GM18951 (cell line): Measurements from ENCODE around the gene NCKAP5.

Experiments used
- POLR2A ChIP-seq: IDR thresholded peaks from 4 replicates; pipeline ENCODE4 v1.6.1; 2011; ENCODE audit warnings: mild to moderate bottlenecking; ENCODE audit not compliant: insufficient read length, insufficient read depth; ENCODE audit errors: extremely low read depth
- in situ Hi-C: fragments of 300-500 bp; cut with MboI; formaldehyde crosslinking; loops from one replicate; pipeline ENCODE4 v1.12.0; 2022; ENCODE audit warnings: low sequenced_read_pairs, mixed read lengths, inconsistent platforms; ENCODE audit not compliant: unreplicated experiment

Gene NCKAP5

DNA sequence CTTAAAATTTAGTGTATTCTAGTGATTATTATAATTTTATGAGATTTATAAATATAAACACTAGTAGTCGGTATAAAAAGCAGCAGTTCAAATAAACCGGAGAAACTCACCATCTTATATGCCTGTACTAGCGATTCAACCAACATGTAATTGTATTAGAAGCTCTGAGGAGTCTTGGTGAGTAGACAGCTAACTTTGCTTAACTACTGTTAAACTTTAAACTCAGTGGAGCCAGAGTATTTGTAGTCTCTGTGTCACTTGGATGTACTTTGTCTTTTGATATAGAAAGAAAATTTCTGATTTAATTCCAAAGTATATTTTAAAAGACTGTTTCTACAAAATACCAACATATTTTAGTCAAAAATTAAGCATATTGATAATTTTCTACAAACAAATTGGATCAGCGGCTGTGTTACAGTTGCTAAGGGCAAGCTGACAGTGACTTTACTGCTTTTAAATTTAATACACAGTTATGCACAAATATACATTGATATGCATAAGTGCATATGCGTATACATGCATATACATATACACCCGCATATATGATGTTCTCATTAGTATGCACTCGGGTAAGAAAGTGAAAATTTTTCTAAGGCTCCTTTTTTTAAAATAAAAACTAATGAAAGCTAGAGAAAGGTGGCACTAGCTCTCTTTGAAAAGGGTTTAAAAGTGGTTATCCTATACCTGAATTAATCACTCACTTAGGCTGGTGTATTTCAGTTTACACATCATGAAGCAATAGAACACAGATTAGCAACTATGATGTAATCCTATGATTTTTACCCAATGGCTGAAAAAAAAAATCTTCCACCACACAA is 374.5 kb downstream of the NCKAP5 start:
- in situ Hi-C loops, result no loop called here
- TF ChIP-seq POLR2A, result no peak

DNA sequence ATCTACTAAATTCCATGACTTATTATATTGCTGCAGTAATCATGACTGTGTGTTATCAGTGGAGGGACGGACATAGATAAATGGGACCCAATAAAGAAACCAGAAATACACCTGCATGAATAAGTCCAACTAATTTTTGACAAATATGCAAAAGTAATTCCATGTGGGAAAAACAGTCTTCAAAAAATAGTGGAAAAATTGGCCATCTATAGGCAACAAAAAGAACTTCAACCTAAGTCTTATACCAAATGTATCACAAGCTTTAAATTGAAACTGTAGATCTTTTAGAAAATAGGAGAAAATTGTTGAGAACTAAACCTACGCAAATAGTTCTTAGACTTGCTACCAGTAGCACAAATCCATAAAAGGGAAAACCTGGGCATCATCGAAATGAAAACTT is 376.2 kb downstream of the NCKAP5 start:
- in situ Hi-C loops, result no loop called here
- TF ChIP-seq POLR2A, result no peak

DNA sequence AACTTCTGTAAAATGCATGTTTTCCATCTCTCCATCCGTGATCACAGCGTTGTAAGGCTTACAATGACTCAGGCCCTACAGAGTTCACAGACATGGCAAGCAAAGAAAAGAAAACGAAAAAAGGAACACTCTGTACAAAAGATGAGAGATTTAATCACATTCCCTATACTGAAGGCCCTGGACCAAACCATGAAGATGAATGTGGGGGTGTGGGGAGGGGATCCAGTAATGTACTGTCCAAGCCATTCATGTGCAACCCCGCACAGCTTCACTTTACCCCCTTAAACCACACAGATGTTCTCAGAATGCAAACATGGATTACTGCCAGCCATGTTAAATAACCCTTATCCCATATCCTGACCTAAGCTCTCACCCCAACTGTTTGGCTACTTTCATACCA is 391.1 kb downstream of the NCKAP5 start:
- in situ Hi-C loops, result no loop called here
- TF ChIP-seq POLR2A, result no peak

DNA sequence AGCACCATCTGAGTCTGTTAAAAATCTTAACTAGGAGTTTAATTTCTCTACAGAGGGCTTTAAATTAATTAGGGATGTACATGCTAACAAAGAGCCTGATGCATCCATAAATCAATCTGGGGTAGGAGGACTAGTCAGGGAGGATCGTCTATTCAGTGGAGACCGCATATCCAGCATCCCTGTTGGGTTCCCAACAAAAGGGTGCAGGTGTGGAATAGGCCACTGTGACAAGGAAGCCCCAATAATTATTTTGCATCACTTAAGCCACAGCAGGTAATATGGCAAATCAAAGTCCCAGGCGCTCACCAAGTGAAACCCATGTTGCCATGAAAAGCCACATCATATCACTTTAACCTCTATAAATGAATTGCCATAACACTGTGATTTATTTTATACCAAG is 392.3 kb downstream of the NCKAP5 start:
- in situ Hi-C loops, result no loop called here
- TF ChIP-seq POLR2A, result no peak

DNA sequence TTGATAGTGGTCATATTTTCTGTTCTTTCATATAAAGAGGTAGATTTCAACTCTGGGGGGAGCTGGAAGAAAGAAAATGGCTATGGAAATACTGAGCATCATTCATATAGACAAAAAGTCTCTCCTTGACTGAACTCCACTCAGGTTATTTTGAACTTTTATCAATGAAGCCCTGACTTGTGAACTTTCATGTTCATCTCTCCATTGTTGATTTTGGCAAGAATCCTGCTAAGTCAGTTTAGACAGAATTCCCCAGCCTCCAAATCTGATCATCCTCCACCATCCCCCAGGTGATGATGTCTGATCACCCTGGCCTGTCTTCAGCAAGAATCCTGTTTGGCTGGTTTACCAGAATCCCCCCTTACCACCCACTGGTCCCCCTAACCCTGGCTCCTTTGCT is 395.0 kb downstream of the NCKAP5 start:
- in situ Hi-C loops, result loop anchor here (25.0 kb wide), 1 partner anchor 636 kb away; no protein-coding TSS in a partner anchor

DNA sequence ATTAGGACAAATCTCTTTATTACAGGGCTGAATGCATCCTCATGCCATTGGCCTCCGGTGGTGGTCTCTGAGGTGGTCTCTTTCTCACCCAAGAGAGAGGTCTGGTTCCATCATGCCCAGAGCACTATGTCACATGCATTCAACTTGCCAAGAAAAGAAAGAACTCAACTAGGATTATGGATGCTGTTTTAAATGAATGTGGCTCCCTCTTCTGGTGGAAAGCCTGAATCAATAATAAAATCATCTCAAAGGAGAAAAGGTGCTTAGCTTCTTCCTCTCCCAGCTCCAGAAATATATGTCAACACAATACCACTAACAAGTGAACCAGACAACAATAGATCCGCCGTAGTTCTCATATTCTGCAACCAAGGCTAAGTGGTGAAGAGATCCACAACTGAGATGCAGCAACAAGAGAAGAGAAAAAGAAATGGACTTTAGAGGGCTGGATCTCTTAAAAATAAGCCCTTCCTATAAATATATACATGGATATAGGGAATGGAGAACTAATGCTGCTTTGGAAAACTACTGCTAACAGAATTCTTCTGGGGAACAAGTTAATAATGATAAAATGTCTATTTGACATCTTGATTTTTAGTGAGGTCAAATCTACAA is 396.8 kb downstream of the NCKAP5 start:
- in situ Hi-C loops, result loop anchor here (25.0 kb wide), 1 partner anchor 634 kb away; no protein-coding TSS in a partner anchor
- TF ChIP-seq POLR2A, result no peak

More for the DNA sequence above, 395.0 kb downstream of the NCKAP5 start:
- no peak for TF ChIP-seq POLR2A

DNA sequence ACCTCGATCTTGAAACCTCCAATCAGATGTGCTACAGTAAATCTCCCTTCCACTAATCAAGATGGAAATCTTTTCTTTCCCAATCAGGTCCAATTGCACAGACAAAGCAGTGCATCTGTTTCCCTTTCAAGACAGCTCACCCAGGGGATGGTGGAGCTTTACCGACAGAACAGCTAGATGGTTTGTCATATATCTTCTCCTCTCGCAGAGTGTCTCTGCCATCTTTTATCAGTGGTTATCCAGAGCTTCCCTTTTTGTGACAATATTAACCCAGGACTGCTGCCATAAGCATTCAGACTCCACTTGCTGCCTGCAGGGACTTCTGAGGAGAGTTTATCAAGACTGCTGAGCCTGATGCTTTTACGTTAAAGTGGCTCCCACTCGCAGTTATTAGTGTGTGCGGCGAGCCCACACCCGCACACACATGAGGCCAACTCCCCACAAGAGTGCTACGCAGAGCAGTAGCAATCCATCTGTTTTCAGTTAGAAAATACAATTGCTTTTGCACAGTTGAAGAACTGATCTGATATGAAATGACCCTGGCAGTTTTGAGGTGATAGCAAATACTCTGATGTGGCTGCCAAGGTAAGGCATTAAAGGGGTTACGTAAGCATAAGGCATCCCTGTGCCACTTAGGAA is 398.9 kb downstream of the NCKAP5 start:
- no peak for TF ChIP-seq POLR2A
- in situ Hi-C loops, result loop anchor here (10.0 to 25.0 kb wide), 2 partner anchors 505 to 632 kb away; no protein-coding TSS in a partner anchor

DNA sequence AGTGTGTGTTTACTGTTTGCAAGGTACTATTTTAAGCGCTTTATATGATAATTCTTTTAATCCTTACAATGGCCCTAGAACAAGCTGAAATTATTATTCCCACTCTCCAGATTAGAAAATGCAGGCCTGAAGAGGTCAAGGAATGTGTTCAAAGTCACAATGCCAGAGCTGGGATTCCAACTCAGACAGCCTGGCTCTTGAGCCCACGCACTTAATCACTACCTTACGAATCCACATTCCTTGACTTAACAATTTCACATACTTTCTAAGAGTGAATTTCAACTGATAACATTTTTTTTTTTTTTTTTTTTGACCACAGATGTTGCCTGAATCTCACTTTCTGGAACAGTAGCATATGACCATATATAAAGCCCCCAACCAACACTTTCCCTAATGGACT is 400.3 kb downstream of the NCKAP5 start:
- in situ Hi-C loops, result loop anchor here (10.0 to 25.0 kb wide), 2 partner anchors 503 to 631 kb away; no protein-coding TSS in a partner anchor
- TF ChIP-seq POLR2A, result no peak

DNA sequence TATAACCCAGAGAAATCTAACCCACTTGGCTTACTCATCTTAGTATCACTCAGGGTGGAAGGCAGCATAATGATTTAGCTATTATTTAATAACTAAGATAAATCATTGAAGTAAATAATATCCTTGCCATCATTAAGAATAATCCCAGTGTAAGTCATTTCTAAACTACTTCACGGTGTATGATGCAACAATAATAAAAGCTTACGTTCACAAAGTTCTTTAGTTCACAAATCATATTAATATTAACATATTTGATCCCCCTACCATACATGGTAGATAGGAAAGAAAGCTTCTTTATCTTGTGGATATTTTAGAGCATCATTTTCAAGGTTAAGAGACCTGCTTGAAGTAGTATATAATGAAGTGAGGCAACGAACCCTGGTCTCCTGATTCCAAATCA is 401.0 kb downstream of the NCKAP5 start:
- in situ Hi-C loops, result loop anchor here (10.0 to 25.0 kb wide), 2 partner anchors 502 to 630 kb away; no protein-coding TSS in a partner anchor
- TF ChIP-seq POLR2A, result no peak

DNA sequence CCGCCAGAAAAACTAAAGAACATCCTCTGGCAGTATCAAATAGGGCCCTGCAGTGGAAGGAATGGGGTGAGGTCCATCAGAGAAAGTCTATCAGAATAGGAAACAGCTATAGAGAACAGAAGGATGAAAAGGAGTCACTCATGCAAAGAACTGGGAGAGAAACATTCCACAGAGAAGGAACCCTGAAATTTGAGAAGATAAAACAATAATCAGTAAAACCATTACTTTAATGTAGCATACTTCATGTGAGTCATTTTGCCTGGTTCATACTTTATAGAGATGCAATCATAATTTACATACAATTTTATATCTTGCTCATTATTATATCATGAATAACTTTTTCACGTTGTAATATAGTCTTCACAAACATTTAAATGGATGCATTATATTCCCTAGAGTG is 402.2 kb downstream of the NCKAP5 start:
- TF ChIP-seq POLR2A, result no peak
- in situ Hi-C loops, result loop anchor here (10.0 to 25.0 kb wide), 2 partner anchors 501 to 629 kb away; no protein-coding TSS in a partner anchor

DNA sequence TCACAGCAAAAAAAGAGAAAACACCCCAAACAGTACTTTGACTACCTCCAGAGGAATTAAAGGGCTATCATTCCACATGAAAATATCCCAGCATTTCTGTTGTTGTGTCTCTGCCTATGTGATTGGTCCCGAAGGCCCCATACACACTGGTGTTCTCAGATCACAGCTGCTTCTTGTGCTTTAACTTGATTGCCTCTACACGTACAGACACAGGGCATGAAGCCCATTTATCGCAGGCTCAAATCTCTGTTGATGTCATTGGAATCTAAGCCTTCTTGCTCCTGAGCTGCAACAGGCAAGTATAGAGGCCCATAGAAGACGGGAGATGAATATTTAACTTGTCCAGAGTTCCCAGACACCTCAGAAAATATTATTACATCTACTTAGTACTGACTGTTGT is 405.2 kb downstream of the NCKAP5 start:
- in situ Hi-C loops, result loop anchor here (10.0 to 25.0 kb wide), 2 partner anchors 498 to 626 kb away; no protein-coding TSS in a partner anchor

DNA sequence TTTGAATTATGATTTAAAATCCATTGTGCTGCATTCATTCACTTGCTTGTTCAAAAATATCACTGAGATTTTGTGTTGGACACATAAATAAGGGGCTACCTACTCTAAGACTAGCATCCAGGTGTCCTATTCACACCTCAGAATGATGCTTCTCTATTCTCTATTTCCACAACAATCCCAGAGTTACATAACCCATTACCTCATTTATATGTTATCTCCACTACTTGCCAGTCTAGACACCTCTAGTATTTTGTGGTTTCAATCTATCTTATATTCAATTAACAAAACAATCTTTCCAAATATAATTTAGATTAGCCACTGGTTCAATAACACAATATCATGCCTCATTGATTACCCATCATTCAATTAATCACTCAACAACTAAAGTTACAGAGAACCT is 409.8 kb downstream of the NCKAP5 start:
- TF ChIP-seq POLR2A, result no peak
- in situ Hi-C loops, result loop anchor here (25.0 kb wide), 1 partner anchor 621 kb away; no protein-coding TSS in a partner anchor

More for the DNA sequence above, 405.2 kb downstream of the NCKAP5 start:
- TF ChIP-seq POLR2A, result no peak

DNA sequence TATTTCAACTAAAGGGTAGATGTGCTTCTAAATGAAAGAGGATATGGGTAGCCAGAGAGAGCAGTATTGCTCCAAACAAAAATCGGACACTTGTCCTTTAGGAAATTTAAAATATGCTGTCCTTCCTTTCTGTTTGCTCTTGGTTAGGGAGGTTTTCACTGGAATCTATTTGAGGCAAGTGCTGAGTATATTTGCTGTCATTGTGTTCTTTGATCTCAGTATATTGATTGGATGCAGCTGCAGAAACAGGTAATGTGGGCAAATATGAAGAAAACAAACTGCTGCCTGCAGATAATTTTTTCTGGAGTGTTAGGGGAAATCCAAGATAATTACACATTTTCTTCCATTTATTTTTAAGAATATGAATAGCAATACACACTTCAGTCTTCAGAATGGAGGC is 410.2 kb downstream of the NCKAP5 start:
- in situ Hi-C loops, result loop anchor here (25.0 kb wide), 1 partner anchor 621 kb away; no protein-coding TSS in a partner anchor

More for the DNA sequence above, 410.2 kb downstream of the NCKAP5 start:
- no peak for TF ChIP-seq POLR2A
